Measurements from ENCODE around the gene RPA3. TPM values are rescaled to one million over a fixed set of nuclear protein-coding genes. Genes with fewer than 3 reads are reported as not detected.

Gene RPA3
- total and polyA plus RNA-seq, 2 of the 13 experiments (the other 11 are each of a cell fraction or from before 2014, with no cell fraction given): 38.3 to 154 TPM

- Histone ChIP-seq H3K4me1 (ENCODE audit: insufficient read depth, low read length) (no peaks in the 10 kb centered on the region), H3K9ac (ENCODE audit: insufficient read depth, low read depth, low read length) (no peak overlapping the region), H3K27ac (ENCODE audit: extremely low read length, insufficient read depth, low read length) (no peak overlapping the region), H3K4me2 (ENCODE audit: low read depth, low read length) (no peak overlapping the region), H3K79me2 (ENCODE audit: insufficient read depth, low read length) (no peaks in the 10 kb centered on the region), H2AFZ (ENCODE audit: low read length) (no peak overlapping the region), H3K4me3 (replicated peaks in 1 of 3; ENCODE audit: insufficient read depth in 1 of 3, low read depth in 2 of 3, low read length in 3 of 3) (no peak overlapping the region), H3K9me3 (ENCODE audit: low read length) (no peaks in the 10 kb centered on the region), H3K27me3 (ENCODE audit: control insufficient read depth in 1 of 2, insufficient read depth in 2 of 2, low read length in 2 of 2) (no peaks in the 10 kb centered on the region), H4K20me1 (ENCODE audit: insufficient read depth, low read length) (no peaks in the 10 kb centered on the region), H3K36me3 (replicated peaks in 1 of 2; ENCODE audit: control insufficient read depth in 1 of 2, insufficient read depth in 2 of 2, low read length in 2 of 2) (no peaks in the 10 kb centered on the region)
- FAIRE-seq (no peak), DNase-seq (ENCODE audit: low spot score) (no peak), ATAC-seq (no peak)
- in situ Hi-C loops (cut with HindIII; ENCODE audit: extremely low pct_ligation_motif_present, low pct_unique_long_range_greater_than_20kb) (no loop called here), intact Hi-C loops (cut with micrococcal nuclease; ENCODE audit: unreplicated experiment) (no loop called here)
- CTCF ChIA-PET (ENCODE audit: low intra/inter-chr PET ratio, low total read pairs): no interaction called here
- TF ChIP-seq ZBTB10 (CRISPR knock-in tag; IDR thresholded peaks at IDR 0.05; ENCODE audit: borderline replicate concordance): no peak
- TF ChIP-seq KDM6A (CRISPR knock-in tag; IDR thresholded peaks at IDR 0.05; ENCODE audit: low read depth): no peak
- BruUV-seq (replicated peaks): no TSS peak
- POLR2A ChIA-PET: no interaction called here
Measured at GRCh38 chr7:7620644-7621210, 97.7 kb downstream of the RPA3 start.

GRCh38 chr7:7620236-7620635 lies 98.2 kb downstream of the RPA3 start:
- BruUV-seq (replicated peaks): no TSS peak
- intact Hi-C loops (cut with micrococcal nuclease; ENCODE audit: unreplicated experiment) (no loop called here), in situ Hi-C loops (cut with HindIII; ENCODE audit: extremely low pct_ligation_motif_present, low pct_unique_long_range_greater_than_20kb) (no loop called here)
- ChIA-PET POLR2A (no interaction called here), CTCF (ENCODE audit: low intra/inter-chr PET ratio, low total read pairs) (no interaction called here)
- Histone ChIP-seq H3K9me3 (ENCODE audit: low read length) (no peaks in the 10 kb centered on the region), H3K9ac (ENCODE audit: insufficient read depth, low read depth, low read length) (no peak overlapping the region), H3K36me3 (replicated peaks in 1 of 2; ENCODE audit: control insufficient read depth in 1 of 2, insufficient read depth in 2 of 2, low read length in 2 of 2) (no peaks in the 10 kb centered on the region), H4K20me1 (ENCODE audit: insufficient read depth, low read length) (no peaks in the 10 kb centered on the region), H3K4me2 (ENCODE audit: low read depth, low read length) (no peak overlapping the region), H2AFZ (ENCODE audit: low read length) (no peak overlapping the region), H3K27me3 (ENCODE audit: control insufficient read depth in 1 of 2, insufficient read depth in 2 of 2, low read length in 2 of 2) (no peaks in the 10 kb centered on the region), H3K79me2 (ENCODE audit: insufficient read depth, low read length) (no peaks in the 10 kb centered on the region), H3K4me1 (ENCODE audit: insufficient read depth, low read length) (no peaks in the 10 kb centered on the region), H3K27ac (ENCODE audit: extremely low read length, insufficient read depth, low read length) (no peak overlapping the region), H3K4me3 (replicated peaks in 1 of 3; ENCODE audit: insufficient read depth in 1 of 3, low read depth in 2 of 3, low read length in 3 of 3) (no peak overlapping the region)
- FAIRE-seq (no peak), DNase-seq (ENCODE audit: low spot score) (no peak), ATAC-seq (no peak)
- 40% methylated on average over 1 of the region's 1 CpG for WGBS (ENCODE audit: low lambda C conversion rate)
- TF ChIP-seq CEBPB (IDR thresholded peaks at IDR 0.05; ENCODE audit: borderline replicate concordance, low read depth, low read length) (peak; percentile 54; the same call in 1 of the 2 replicates), ZNF274 (CRISPR knock-in tag; IDR thresholded peaks at IDR 0.05) (no peak)

Measured in HepG2 (cell line).